ENCODE results near the gene GOLGA8M. TPM values are rescaled to one million over a fixed set of nuclear protein-coding genes. Genes with fewer than 3 reads are reported as not detected.
"Not testable (repeated sequence)": the region's sequence is repeated elsewhere in the genome, so short reads cannot be mapped to it uniquely, and the experiment has no call there.

GOLGA8M gene
- polyA plus RNA-seq, 3 donors: 0.39 TPM; not detected in 2

GRCh38 chr15:28719626-28720025 is 7.4 kb upstream of the GOLGA8M start:
- H3K36me3 Mint-ChIP-seq; H3K4me3 ChIP-seq (replicated peaks in 1 of 3; ENCODE audit: low read depth in 2 of 3, low read length in 3 of 3); H3K9ac ChIP-seq (ENCODE audit: insufficient read depth, low read length, poor library complexity, severe bottlenecking); H3K27ac ChIP-seq (ENCODE audit: low read depth in 1 of 2, low read length in 2 of 2); H3K27me3 Mint-ChIP-seq (ENCODE audit: low read depth in 3 of 3); H3K79me2 ChIP-seq (ENCODE audit: insufficient read depth, low read length); DNase-seq; H3K9me3 Mint-ChIP-seq; intact Hi-C loops (cut with micrococcal nuclease); H3K4me2 ChIP-seq (replicated peaks; ENCODE audit: extremely low read depth, low read length, poor library complexity, severe bottlenecking); H2AFZ ChIP-seq (ENCODE audit: insufficient read depth, low read depth, low read length, poor library complexity, severe bottlenecking); H3K4me3 Mint-ChIP-seq; H3K27ac Mint-ChIP-seq; H3K36me3 ChIP-seq (replicated peaks in 1 of 2; ENCODE audit: control insufficient read depth in 1 of 2, insufficient read depth in 2 of 2, low read length in 2 of 2); H3K27me3 ChIP-seq (ENCODE audit: control insufficient read depth in 2 of 2, insufficient read depth in 2 of 2, low read length in 2 of 2); H3K9me3 ChIP-seq (replicated peaks in 1 of 2; ENCODE audit: control insufficient read depth in 1 of 2, insufficient read depth in 1 of 2, low read length in 2 of 2); H3K4me1 ChIP-seq (ENCODE audit: control insufficient read depth in 1 of 2, insufficient read depth in 2 of 2, low read length in 2 of 2); H4K20me1 ChIP-seq (ENCODE audit: insufficient read depth, low read length): not testable (repeated sequence)
- no CpG with 5 or more reads among the region's 4 CpGs for WGBS (ENCODE audit: insufficient coverage)
- H3K4me1 Mint-ChIP-seq: peaks cover 16% of the 10 kb centered on the region

DNA sequence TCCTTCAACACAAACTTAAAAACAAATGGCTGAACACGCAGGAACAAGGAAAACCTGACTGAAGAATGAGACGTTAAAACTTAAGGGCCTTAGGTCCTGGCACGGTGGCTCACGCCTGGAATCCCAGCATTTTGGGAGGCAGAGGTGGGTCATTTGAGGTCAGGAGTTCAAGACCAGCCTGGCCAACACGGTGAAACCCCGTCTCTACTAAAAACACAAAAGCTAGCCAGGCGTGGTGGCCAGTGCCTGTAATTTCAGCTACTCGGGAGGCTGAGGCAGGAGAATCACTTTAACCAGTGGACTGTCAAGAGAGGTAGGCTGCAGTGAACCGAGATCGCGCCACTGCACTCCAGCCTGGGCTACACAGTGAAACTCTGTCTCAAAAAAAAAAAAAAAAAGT is 6.4 kb upstream of the GOLGA8M start:
- not testable (repeated sequence) for H3K9me3 ChIP-seq (replicated peaks in 1 of 2; ENCODE audit: control insufficient read depth in 1 of 2, insufficient read depth in 1 of 2, low read length in 2 of 2)

GRCh38 chr15:28714176-28714575 is 2.0 kb upstream of the GOLGA8M start:
- H3K4me1 Mint-ChIP-seq; H3K9me3 ChIP-seq (replicated peaks in 1 of 2; ENCODE audit: control insufficient read depth in 1 of 2, insufficient read depth in 1 of 2, low read length in 2 of 2); H3K9ac ChIP-seq (ENCODE audit: insufficient read depth, low read length, poor library complexity, severe bottlenecking); H3K4me3 ChIP-seq (replicated peaks in 1 of 3; ENCODE audit: low read depth in 2 of 3, low read length in 3 of 3); H3K4me1 ChIP-seq (ENCODE audit: control insufficient read depth in 1 of 2, insufficient read depth in 2 of 2, low read length in 2 of 2); H3K36me3 Mint-ChIP-seq; H3K27ac Mint-ChIP-seq; H3K27me3 ChIP-seq (ENCODE audit: control insufficient read depth in 2 of 2, insufficient read depth in 2 of 2, low read length in 2 of 2); H2AFZ ChIP-seq (ENCODE audit: insufficient read depth, low read depth, low read length, poor library complexity, severe bottlenecking); DNase-seq; H3K36me3 ChIP-seq (replicated peaks in 1 of 2; ENCODE audit: control insufficient read depth in 1 of 2, insufficient read depth in 2 of 2, low read length in 2 of 2); H3K27me3 Mint-ChIP-seq (ENCODE audit: low read depth in 3 of 3); H3K4me3 Mint-ChIP-seq; H3K4me2 ChIP-seq (replicated peaks; ENCODE audit: extremely low read depth, low read length, poor library complexity, severe bottlenecking); intact Hi-C loops (cut with micrococcal nuclease); H4K20me1 ChIP-seq (ENCODE audit: insufficient read depth, low read length); H3K9me3 Mint-ChIP-seq; H3K27ac ChIP-seq (ENCODE audit: low read depth in 1 of 2, low read length in 2 of 2); H3K79me2 ChIP-seq (ENCODE audit: insufficient read depth, low read length): not testable (repeated sequence)
- no CpG with 5 or more reads among the region's 4 CpGs for WGBS (ENCODE audit: insufficient coverage)

More for the DNA sequence above, 6.4 kb upstream of the GOLGA8M start:
- H3K4me3 Mint-ChIP-seq; intact Hi-C loops (cut with micrococcal nuclease); H3K4me3 ChIP-seq (replicated peaks in 1 of 3; ENCODE audit: low read depth in 2 of 3, low read length in 3 of 3); H3K36me3 Mint-ChIP-seq; H3K27ac Mint-ChIP-seq; H2AFZ ChIP-seq (ENCODE audit: insufficient read depth, low read depth, low read length, poor library complexity, severe bottlenecking); H4K20me1 ChIP-seq (ENCODE audit: insufficient read depth, low read length); H3K9ac ChIP-seq (ENCODE audit: insufficient read depth, low read length, poor library complexity, severe bottlenecking); H3K27ac ChIP-seq (ENCODE audit: low read depth in 1 of 2, low read length in 2 of 2); H3K27me3 ChIP-seq (ENCODE audit: control insufficient read depth in 2 of 2, insufficient read depth in 2 of 2, low read length in 2 of 2); DNase-seq; H3K9me3 Mint-ChIP-seq; H3K4me2 ChIP-seq (replicated peaks; ENCODE audit: extremely low read depth, low read length, poor library complexity, severe bottlenecking); H3K27me3 Mint-ChIP-seq (ENCODE audit: low read depth in 3 of 3); H3K79me2 ChIP-seq (ENCODE audit: insufficient read depth, low read length); H3K36me3 ChIP-seq (replicated peaks in 1 of 2; ENCODE audit: control insufficient read depth in 1 of 2, insufficient read depth in 2 of 2, low read length in 2 of 2); H3K4me1 ChIP-seq (ENCODE audit: control insufficient read depth in 1 of 2, insufficient read depth in 2 of 2, low read length in 2 of 2): not testable (repeated sequence)
- peaks cover 10% of the 10 kb centered on the region for H3K4me1 Mint-ChIP-seq
- no CpG with 5 or more reads among the region's 11 CpGs for WGBS (ENCODE audit: insufficient coverage)

DNA sequence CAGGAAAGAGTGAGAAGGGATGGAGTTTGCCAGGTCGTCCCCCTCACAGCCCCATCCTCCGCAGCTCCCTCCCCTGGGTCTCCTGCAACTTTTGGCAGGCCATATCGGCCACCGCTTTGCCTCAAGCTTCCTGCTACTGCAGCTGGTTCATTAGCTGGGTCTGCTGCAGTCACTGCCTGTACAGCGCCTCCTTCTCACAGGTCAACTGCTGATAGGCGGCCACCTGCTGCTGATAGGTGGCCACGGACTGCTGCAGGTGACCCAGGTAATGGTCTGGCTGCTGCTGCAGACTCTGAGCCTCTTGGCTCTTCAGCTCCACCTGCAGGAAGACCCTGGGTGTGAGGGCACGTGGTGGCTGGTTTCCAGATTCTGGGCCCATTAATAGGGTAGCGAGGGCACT is 8.3 kb downstream of the GOLGA8M start:
- H3K79me2 ChIP-seq (ENCODE audit: insufficient read depth, low read length); H3K4me3 ChIP-seq (replicated peaks in 1 of 3; ENCODE audit: low read depth in 2 of 3, low read length in 3 of 3); H3K27ac Mint-ChIP-seq; H3K9me3 ChIP-seq (replicated peaks in 1 of 2; ENCODE audit: control insufficient read depth in 1 of 2, insufficient read depth in 1 of 2, low read length in 2 of 2); DNase-seq; H4K20me1 ChIP-seq (ENCODE audit: insufficient read depth, low read length); H3K4me1 ChIP-seq (ENCODE audit: control insufficient read depth in 1 of 2, insufficient read depth in 2 of 2, low read length in 2 of 2); H3K9ac ChIP-seq (ENCODE audit: insufficient read depth, low read length, poor library complexity, severe bottlenecking); H3K4me1 Mint-ChIP-seq; H3K36me3 ChIP-seq (replicated peaks in 1 of 2; ENCODE audit: control insufficient read depth in 1 of 2, insufficient read depth in 2 of 2, low read length in 2 of 2); H3K4me3 Mint-ChIP-seq; H3K9me3 Mint-ChIP-seq; H3K27ac ChIP-seq (ENCODE audit: low read depth in 1 of 2, low read length in 2 of 2); H3K27me3 Mint-ChIP-seq (ENCODE audit: low read depth in 3 of 3); H3K27me3 ChIP-seq (ENCODE audit: control insufficient read depth in 2 of 2, insufficient read depth in 2 of 2, low read length in 2 of 2); H3K36me3 Mint-ChIP-seq; H3K4me2 ChIP-seq (replicated peaks; ENCODE audit: extremely low read depth, low read length, poor library complexity, severe bottlenecking); intact Hi-C loops (cut with micrococcal nuclease); H2AFZ ChIP-seq (ENCODE audit: insufficient read depth, low read depth, low read length, poor library complexity, severe bottlenecking): not testable (repeated sequence)
- 100% methylated on average over 2 of the region's 9 CpGs for WGBS (ENCODE audit: insufficient coverage)
